Cardiac muscle cell (in vitro differentiated cells and primary cell): ENCODE measurements around the gene HHIP. TPM values are rescaled to one million over a fixed set of nuclear protein-coding genes. Genes with fewer than 3 reads are reported as not detected.

Experiments used
- DNase-seq, 2 donors: peaks; one replicate each; pipeline versions ENCODE4 v3.0.0 to v3.0.0-alpha.2; 2010 to 2017; ENCODE audit warnings: low read depth in 1 of 2, low spot score in 1 of 2
- H3K27ac ChIP-seq: fragments of 200-600 bp; sonication (generic); 2 replicates; pipeline ENCODE4 v1.5.1; 2016
- H3K27me3 ChIP-seq: fragments of 200-600 bp; sonication (generic); 2 replicates; pipeline ENCODE4 v1.6.0; 2016; ENCODE audit warnings: control low read depth
- H3K36me3 ChIP-seq: fragments of 200-600 bp; sonication (generic); 2 replicates; pipeline ENCODE4 v1.5.1; 2016; ENCODE audit warnings: control low read depth
- H3K4me1 ChIP-seq: fragments of 200-600 bp; sonication (generic); 2 replicates; pipeline ENCODE4 v1.8.1; 2017; ENCODE audit warnings: low read depth, mild to moderate bottlenecking, mixed run types
- H3K4me3 ChIP-seq: fragments of 200-600 bp; sonication (generic); 2 replicates; pipeline ENCODE4 v1.5.1; 2016; ENCODE audit warnings: mild to moderate bottlenecking
- H3K9me3 ChIP-seq: fragments of 200-600 bp; sonication (generic); 2 replicates; pipeline ENCODE4 v1.5.1; 2017; ENCODE audit warnings: low read depth, mild to moderate bottlenecking, control low read depth
- polyA plus RNA-seq: library from polyadenylated mRNA; unstranded; fragments of >200 nt; fragmentation: Nextera tagmentation; extraction: Ambion mirVana; gene quantifications from 2 replicates; pipeline ENCODE4 v1.2.1, GENCODE V29; 2016
- total RNA-seq: library from RNA; depleted of rRNA; stranded (reverse); fragments of >200 nt; gene quantifications from 2 replicates; pipeline ENCODE4 v1.2.3, GENCODE V29; 2016
- TF ChIP-seq, protein P1 (sequence below): IDR thresholded peaks from 2 replicates; pipeline ENCODE4 v1.5.1; 2012; ENCODE audit warnings: low read depth, mild to moderate bottlenecking, low read length

HHIP gene
- total and polyA plus RNA-seq, 2 experiments from 2014 or later: 0.99 TPM; not detected in 1

DNA sequence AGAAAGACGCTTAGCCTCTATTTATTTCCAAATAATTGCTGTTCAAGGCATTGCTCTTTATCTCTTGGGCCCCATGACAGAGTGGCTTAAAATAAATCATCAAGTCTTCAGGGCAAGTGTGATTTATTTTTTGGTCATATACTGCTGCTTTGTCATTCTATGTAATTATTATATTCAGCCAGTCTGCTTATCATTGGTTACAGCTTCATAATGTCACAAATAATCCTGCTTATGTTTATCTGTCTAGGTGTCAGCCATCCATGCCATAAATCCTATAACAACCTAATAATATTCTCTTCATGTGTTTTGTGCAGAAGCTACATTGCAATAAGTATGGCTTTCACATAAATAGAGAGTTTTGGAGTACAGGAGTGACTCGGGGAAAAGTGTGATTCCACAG, 41.0 kb downstream of the HHIP start:
- no peaks in the 10 kb centered on the region for H3K27me3 ChIP-seq
- no peak overlapping the region for H3K27ac ChIP-seq
- H3K4me3 ChIP-seq: no peak overlapping the region
- H3K36me3 ChIP-seq: no peaks in the 10 kb centered on the region
- no peak for DNase-seq
- TF ChIP-seq, protein P1, sequence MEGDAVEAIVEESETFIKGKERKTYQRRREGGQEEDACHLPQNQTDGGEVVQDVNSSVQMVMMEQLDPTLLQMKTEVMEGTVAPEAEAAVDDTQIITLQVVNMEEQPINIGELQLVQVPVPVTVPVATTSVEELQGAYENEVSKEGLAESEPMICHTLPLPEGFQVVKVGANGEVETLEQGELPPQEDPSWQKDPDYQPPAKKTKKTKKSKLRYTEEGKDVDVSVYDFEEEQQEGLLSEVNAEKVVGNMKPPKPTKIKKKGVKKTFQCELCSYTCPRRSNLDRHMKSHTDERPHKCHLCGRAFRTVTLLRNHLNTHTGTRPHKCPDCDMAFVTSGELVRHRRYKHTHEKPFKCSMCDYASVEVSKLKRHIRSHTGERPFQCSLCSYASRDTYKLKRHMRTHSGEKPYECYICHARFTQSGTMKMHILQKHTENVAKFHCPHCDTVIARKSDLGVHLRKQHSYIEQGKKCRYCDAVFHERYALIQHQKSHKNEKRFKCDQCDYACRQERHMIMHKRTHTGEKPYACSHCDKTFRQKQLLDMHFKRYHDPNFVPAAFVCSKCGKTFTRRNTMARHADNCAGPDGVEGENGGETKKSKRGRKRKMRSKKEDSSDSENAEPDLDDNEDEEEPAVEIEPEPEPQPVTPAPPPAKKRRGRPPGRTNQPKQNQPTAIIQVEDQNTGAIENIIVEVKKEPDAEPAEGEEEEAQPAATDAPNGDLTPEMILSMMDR: no peak
- no peaks in the 10 kb centered on the region for H3K4me1 ChIP-seq
- H3K9me3 ChIP-seq: no peaks in the 10 kb centered on the region

DNA sequence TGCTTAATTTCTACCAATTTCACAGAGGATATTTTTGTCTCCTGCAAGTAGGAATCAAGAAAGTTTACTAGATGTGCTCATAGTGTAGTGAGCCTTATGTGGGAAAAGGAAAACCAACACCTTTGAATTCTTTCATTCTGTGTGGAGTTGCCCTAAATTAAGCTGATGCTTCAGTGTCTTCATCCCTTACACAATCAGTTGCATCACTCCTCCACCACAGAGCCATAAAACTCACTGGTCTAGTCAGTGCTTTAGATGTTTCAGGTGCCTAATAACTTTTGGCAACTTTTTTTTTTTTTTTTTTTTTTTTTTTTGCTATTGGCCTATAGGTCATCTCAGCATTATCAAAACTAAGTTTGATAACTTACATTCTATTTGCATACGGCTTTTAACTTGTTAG, 41.5 kb downstream of the HHIP start:
- Histone ChIP-seq H3K36me3 (no peaks in the 10 kb centered on the region), H3K27me3 (no peaks in the 10 kb centered on the region), H3K4me1 (no peaks in the 10 kb centered on the region), H3K27ac (no peak overlapping the region), H3K9me3 (no peaks in the 10 kb centered on the region), H3K4me3 (no peak overlapping the region)
- TF ChIP-seq, protein P1: no peak
- DNase-seq: no peak

DNA sequence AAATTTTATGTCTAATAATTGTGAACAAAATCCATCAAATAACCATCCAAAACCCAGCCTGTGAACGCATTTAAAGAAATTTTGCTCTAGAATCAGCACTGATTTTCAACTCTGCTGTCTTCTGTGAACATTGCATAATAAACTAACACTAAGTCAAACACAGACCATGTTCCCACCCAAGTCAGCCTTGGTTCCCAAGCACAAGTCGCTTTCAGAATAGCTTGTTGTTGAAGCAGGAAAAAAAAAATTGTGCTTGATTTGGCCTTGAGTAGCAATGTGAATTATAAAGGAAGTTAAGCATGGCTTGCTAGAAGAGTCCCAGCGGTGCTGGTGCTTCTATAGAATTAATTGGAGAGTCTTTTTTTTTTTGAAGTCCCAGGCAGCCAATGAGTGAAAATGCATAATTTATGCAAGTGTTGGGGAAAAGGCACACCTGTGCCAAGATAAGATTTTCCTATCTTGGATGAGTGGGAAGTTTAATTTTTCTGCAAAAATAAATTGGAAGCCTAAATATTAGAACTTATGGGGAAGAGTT, 42.1 kb downstream of the HHIP start:
- DNase-seq: no peak
- no peak overlapping the region for H3K27ac ChIP-seq
- TF ChIP-seq, protein P1: no peak
- no peaks in the 10 kb centered on the region for H3K27me3 ChIP-seq
- H3K4me3 ChIP-seq: no peak overlapping the region
- no peaks in the 10 kb centered on the region for H3K36me3 ChIP-seq
- H3K9me3 ChIP-seq: no peaks in the 10 kb centered on the region
- H3K4me1 ChIP-seq: no peaks in the 10 kb centered on the region

DNA sequence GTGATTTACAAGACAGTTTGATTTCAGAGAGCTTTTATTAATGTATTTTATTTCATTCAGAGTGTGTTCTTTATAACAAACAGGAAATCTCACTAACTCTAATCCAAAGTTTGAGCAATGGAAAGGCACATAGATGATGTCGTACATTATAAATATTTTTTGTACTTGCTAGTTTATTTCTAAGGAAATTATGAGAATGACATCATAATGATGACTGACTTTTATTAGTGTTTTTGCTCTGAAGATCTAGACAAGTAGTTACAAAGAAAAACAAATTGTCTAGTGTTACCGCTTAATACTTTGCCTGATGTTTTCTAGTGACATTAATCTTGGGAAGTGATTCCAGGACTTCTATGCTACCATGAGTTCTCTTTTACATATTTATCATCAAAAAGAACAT, 43.2 kb downstream of the HHIP start:
- Histone ChIP-seq H3K9me3 (no peaks in the 10 kb centered on the region), H3K36me3 (no peaks in the 10 kb centered on the region), H3K27me3 (no peaks in the 10 kb centered on the region), H3K27ac (no peak overlapping the region), H3K4me1 (no peaks in the 10 kb centered on the region), H3K4me3 (no peak overlapping the region)
- no peak for DNase-seq
- TF ChIP-seq, protein P1: no peak

DNA sequence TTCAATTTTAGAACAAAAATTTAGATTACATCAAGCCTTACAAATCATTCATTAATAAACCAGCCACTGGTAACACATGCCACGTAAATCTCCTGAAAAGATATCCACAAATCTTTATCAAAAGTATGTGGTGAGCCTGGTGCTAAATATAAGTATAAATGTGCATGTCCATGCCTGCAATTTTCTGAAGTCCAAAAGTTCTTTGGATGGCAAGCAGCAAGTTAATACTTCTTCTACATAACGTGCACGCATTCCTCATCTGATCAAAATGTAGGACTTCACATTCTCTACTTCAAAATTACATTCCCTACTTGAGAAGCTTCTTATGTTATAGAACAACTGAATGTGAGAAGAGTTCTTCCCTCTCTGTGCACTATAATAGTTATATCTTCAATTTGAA, 49.8 kb downstream of the HHIP start:
- no peaks in the 10 kb centered on the region for H3K4me1 ChIP-seq
- no peak for DNase-seq
- H3K4me3 ChIP-seq: no peak overlapping the region
- no peak overlapping the region for H3K27ac ChIP-seq
- H3K36me3 ChIP-seq: no peaks in the 10 kb centered on the region
- H3K27me3 ChIP-seq: no peaks in the 10 kb centered on the region
- H3K9me3 ChIP-seq: no peaks in the 10 kb centered on the region
- TF ChIP-seq, protein P1: no peak

DNA sequence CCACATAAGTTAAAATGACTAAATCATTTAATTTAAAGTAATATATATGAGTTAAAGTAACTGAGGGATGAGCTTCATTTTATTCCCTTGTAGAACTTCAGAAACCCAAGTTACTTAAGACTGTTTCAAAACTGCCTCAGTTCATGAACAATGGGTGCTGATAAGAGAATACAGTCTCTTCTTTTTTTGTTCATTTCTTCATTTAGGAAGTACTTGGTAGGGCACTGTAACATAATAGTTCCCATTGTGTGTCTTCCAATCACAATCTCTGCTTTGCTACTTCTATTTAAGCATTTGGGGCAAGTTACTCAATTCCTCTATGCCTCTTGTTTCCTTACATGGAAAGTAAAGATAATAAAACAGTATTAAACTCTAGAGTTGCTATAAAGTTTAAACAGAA, 50.4 kb downstream of the HHIP start:
- Histone ChIP-seq H3K4me1 (no peaks in the 10 kb centered on the region), H3K9me3 (no peaks in the 10 kb centered on the region), H3K27me3 (no peaks in the 10 kb centered on the region), H3K36me3 (no peaks in the 10 kb centered on the region), H3K4me3 (no peak overlapping the region), H3K27ac (no peak overlapping the region)
- DNase-seq: peak in 1 of 2 donors; percentile 45
- TF ChIP-seq, protein P1: no peak
